ENCODE data around the gene GFI1B. TPM values are rescaled to one million over a fixed set of nuclear protein-coding genes. Genes with fewer than 3 reads are reported as not detected.

GFI1B gene
- total and polyA plus RNA-seq, 2 of the 13 experiments (the other 11 are each of a cell fraction or from before 2014, with no cell fraction given): 0.15 to 0.51 TPM

DNA sequence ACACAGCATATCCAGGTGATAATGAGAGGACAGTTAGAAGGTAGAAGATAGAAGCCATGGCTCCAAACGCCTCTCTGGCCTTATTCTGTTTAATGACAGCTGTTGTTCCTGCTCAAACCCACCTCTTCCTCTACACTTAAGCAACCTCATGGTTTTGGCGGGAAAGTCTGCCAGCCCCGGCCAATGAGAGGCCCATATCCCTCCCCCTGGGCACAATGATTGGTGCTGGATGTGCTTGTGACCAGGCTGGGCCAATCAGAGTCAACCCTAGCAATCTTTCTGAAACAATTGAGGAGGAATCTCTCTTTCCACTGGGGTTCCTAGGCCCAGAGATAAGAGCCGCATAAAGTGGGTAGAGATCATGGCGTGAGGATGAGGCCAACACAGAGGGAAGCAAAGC is 4.8 kb upstream of the GFI1B start (continued):
- TF ChIP-seq, protein P1, sequence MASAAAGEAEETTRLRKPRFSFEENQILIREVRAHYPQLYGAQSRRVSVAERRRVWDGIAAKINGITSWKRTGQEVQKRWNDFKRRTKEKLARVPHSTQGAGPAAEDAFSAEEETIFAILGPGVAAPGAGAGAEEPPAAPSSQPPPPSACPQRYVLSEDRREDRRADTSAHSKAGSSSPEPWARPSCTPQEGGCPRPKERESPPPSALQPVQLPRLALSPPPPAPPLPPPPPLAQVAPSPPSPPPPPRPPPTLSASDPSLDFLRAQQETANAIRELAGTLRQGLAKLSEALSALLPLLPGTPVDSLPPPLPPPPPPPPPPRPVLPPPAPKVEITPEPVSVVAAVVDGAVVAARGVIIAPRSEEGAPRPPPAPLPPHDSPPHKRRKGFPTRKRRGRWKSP (CRISPR knock-in tag; IDR thresholded peaks at IDR 0.05): no peak
- no peak for TF ChIP-seq ZNF430 (CRISPR knock-in tag; IDR thresholded peaks at IDR 0.05)
- no peak for TF ChIP-seq ZNF619 (CRISPR knock-in tag; IDR thresholded peaks at IDR 0.05)
- no peak for TF ChIP-seq ZNF770 (CRISPR knock-in tag; IDR thresholded peaks at IDR 0.05)
- TF ChIP-seq SP5 (CRISPR knock-in tag; IDR thresholded peaks at IDR 0.05; ENCODE audit: borderline replicate concordance, low read depth): no peak
- TF ChIP-seq JARID2 (CRISPR knock-in tag; IDR thresholded peaks at IDR 0.05; ENCODE audit: insufficient replicate concordance): no peak
- no peak for TF ChIP-seq ZNF337 (CRISPR knock-in tag; IDR thresholded peaks at IDR 0.05; ENCODE audit: borderline replicate concordance, low read depth)
- no peak for TF ChIP-seq NCOA1 (CRISPR knock-in tag; IDR thresholded peaks at IDR 0.05)
- no peak for TF ChIP-seq ZNF333 (CRISPR knock-in tag; IDR thresholded peaks at IDR 0.05; ENCODE audit: borderline replicate concordance)
- TF ChIP-seq CBFB (CRISPR knock-in tag; IDR thresholded peaks at IDR 0.05): no peak
- TF ChIP-seq NFYC (CRISPR knock-in tag; IDR thresholded peaks at IDR 0.05): peak; percentile 67
- TF ChIP-seq IRX3 (CRISPR knock-in tag; IDR thresholded peaks at IDR 0.05; ENCODE audit: borderline replicate concordance, low read depth): no peak
- no peak for TF ChIP-seq ZNF800 (CRISPR knock-in tag; IDR thresholded peaks at IDR 0.05)
- no peak for TF ChIP-seq DPF2 (CRISPR knock-in tag; IDR thresholded peaks at IDR 0.05; ENCODE audit: borderline replicate concordance, low read depth)
- no peak for TF ChIP-seq ZFAT (CRISPR knock-in tag; conservative IDR thresholded peaks at IDR 0.05)
- TF ChIP-seq, protein P2, sequence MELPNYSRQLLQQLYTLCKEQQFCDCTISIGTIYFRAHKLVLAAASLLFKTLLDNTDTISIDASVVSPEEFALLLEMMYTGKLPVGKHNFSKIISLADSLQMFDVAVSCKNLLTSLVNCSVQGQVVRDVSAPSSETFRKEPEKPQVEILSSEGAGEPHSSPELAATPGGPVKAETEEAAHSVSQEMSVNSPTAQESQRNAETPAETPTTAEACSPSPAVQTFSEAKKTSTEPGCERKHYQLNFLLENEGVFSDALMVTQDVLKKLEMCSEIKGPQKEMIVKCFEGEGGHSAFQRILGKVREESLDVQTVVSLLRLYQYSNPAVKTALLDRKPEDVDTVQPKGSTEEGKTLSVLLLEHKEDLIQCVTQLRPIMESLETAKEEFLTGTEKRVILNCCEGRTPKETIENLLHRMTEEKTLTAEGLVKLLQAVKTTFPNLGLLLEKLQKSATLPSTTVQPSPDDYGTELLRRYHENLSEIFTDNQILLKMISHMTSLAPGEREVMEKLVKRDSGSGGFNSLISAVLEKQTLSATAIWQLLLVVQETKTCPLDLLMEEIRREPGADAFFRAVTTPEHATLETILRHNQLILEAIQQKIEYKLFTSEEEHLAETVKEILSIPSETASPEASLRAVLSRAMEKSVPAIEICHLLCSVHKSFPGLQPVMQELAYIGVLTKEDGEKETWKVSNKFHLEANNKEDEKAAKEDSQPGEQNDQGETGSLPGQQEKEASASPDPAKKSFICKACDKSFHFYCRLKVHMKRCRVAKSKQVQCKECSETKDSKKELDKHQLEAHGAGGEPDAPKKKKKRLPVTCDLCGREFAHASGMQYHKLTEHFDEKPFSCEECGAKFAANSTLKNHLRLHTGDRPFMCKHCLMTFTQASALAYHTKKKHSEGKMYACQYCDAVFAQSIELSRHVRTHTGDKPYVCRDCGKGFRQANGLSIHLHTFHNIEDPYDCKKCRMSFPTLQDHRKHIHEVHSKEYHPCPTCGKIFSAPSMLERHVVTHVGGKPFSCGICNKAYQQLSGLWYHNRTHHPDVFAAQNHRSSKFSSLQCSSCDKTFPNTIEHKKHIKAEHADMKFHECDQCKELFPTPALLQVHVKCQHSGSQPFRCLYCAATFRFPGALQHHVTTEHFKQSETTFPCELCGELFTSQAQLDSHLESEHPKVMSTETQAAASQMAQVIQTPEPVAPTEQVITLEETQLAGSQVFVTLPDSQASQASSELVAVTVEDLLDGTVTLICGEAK (IDR thresholded peaks at IDR 0.05): no peak
- TF ChIP-seq, protein P2 (CRISPR knock-in tag; IDR thresholded peaks at IDR 0.05): no peak

Measured in HepG2 (cell line).